HG02763 (cell line): ENCODE data around the gene BRIP1.
"Not testable (repeated sequence)": the region's sequence is repeated elsewhere in the genome, so short reads cannot be mapped to it uniquely, and the experiment has no call there.

Experiments
- ATAC-seq: cut with Tn5 transposase; IDR thresholded peaks from one replicate; pipeline ENCODE4 v1.9.1; 2021; ENCODE audit warnings: mild to moderate bottlenecking, moderate library complexity; ENCODE audit not compliant: unreplicated experiment

Gene BRIP1

GRCh38 chr17:61831099-61831498 is 32.2 kb downstream of the BRIP1 start:
- no peak for ATAC-seq

- no peak for ATAC-seq
Observed at GRCh38 chr17:61828694-61829093, 34.6 kb downstream of the BRIP1 start.

- ATAC-seq, result no peak
Observed at GRCh38 chr17:61827649-61828395, 35.5 kb downstream of the BRIP1 start.

- ATAC-seq, result not testable (repeated sequence)
Observed at GRCh38 chr17:61826866-61827265, 36.5 kb downstream of the BRIP1 start.

GRCh38 chr17:61826198-61826597 is 37.1 kb downstream of the BRIP1 start:
- not testable (repeated sequence) for ATAC-seq

- ATAC-seq, result no peak
Observed at GRCh38 chr17:61825448-61826137, 37.7 kb downstream of the BRIP1 start.

GRCh38 chr17:61822326-61823285 is 40.7 kb downstream of the BRIP1 start:
- ATAC-seq, result no peak

GRCh38 chr17:61821655-61822054 is 41.7 kb downstream of the BRIP1 start:
- no peak for ATAC-seq

- not testable (repeated sequence) for ATAC-seq
Observed at GRCh38 chr17:61819265-61819664, 44.1 kb downstream of the BRIP1 start.

GRCh38 chr17:61818225-61818624 is 45.1 kb downstream of the BRIP1 start:
- no peak for ATAC-seq

GRCh38 chr17:61817452-61817851 is 45.9 kb downstream of the BRIP1 start:
- no peak for ATAC-seq

GRCh38 chr17:61816538-61816937 is 46.8 kb downstream of the BRIP1 start:
- no peak for ATAC-seq

GRCh38 chr17:61815863-61816503 is 47.3 kb downstream of the BRIP1 start:
- no peak for ATAC-seq

- no peak for ATAC-seq
Observed at GRCh38 chr17:61814485-61814884, 48.8 kb downstream of the BRIP1 start.

GRCh38 chr17:61813211-61813610 is 50.1 kb downstream of the BRIP1 start:
- ATAC-seq, result no peak

GRCh38 chr17:61812747-61813146 is 50.6 kb downstream of the BRIP1 start:
- ATAC-seq, result no peak

GRCh38 chr17:61809816-61810392 is 53.4 kb downstream of the BRIP1 start:
- no peak for ATAC-seq

GRCh38 chr17:61808442-61808841 is 54.9 kb downstream of the BRIP1 start:
- no peak for ATAC-seq

- ATAC-seq, result no peak
Observed at GRCh38 chr17:61806936-61807335, 56.4 kb downstream of the BRIP1 start.

GRCh38 chr17:61806081-61806828 is 57.1 kb downstream of the BRIP1 start:
- no peak for ATAC-seq
